ENCODE data around the gene CUX1. TPM values are rescaled to one million over a fixed set of nuclear protein-coding genes. Genes with fewer than 3 reads are reported as not detected.

Gene CUX1
- total RNA-seq, 1 donor from 2014 or later: 97.4 TPM

GRCh38 chr7:101952355-101953247 is 135.2 kb downstream of the CUX1 start:
- intact Hi-C loops (cut with DNase I): no loop called here

GRCh38 chr7:101953248-101953819 is 135.9 kb downstream of the CUX1 start:
- DNase-seq: peak; percentile 53
- ATAC-seq (ENCODE audit: poor library complexity): peak; percentile 58
- intact Hi-C loops (cut with DNase I): no loop called here

More at GRCh38 chr7:101952355-101953247, 135.2 kb downstream of the CUX1 start:
- DNase-seq (peak; percentile 26), ATAC-seq (ENCODE audit: poor library complexity) (no peak)

- ATAC-seq (ENCODE audit: poor library complexity) (no peak), DNase-seq (no peak)
- intact Hi-C loops (cut with DNase I): no loop called here
Observed at GRCh38 chr7:101954499-101954898, 137.1 kb downstream of the CUX1 start.

GRCh38 chr7:101956130-101956529 is 138.7 kb downstream of the CUX1 start:
- DNase-seq (peak; percentile 49), ATAC-seq (ENCODE audit: poor library complexity) (peak; percentile 77)
- intact Hi-C loops (cut with DNase I): no loop called here

GRCh38 chr7:101957744-101958525 is 140.5 kb downstream of the CUX1 start:
- ATAC-seq (ENCODE audit: poor library complexity): no peak
- intact Hi-C loops (cut with DNase I): no loop called here
- DNase-seq: peak; percentile 17

- DNase-seq (no peak), ATAC-seq (ENCODE audit: poor library complexity) (no peak)
- intact Hi-C loops (cut with DNase I): no loop called here
Observed at GRCh38 chr7:101959342-101959741, 141.9 kb downstream of the CUX1 start.

- ATAC-seq (ENCODE audit: poor library complexity) (no peak), DNase-seq (no peak)
Observed at GRCh38 chr7:101959829-101960228, 142.4 kb downstream of the CUX1 start.

GRCh38 chr7:101960323-101960722 is 142.9 kb downstream of the CUX1 start:
- DNase-seq (no peak), ATAC-seq (ENCODE audit: poor library complexity) (no peak)
- intact Hi-C loops (cut with DNase I): no loop called here

More at GRCh38 chr7:101959829-101960228, 142.4 kb downstream of the CUX1 start:
- intact Hi-C loops (cut with DNase I): no loop called here

- intact Hi-C loops (cut with DNase I): no loop called here
- ATAC-seq (ENCODE audit: poor library complexity) (no peak), DNase-seq (no peak)
Observed at GRCh38 chr7:101960985-101961708, 143.7 kb downstream of the CUX1 start.

GRCh38 chr7:101961811-101962210 is 144.4 kb downstream of the CUX1 start:
- ATAC-seq (ENCODE audit: poor library complexity): peak; percentile 26
- no peak for DNase-seq
- intact Hi-C loops (cut with DNase I): no loop called here

GRCh38 chr7:101963693-101964092 is 146.3 kb downstream of the CUX1 start:
- intact Hi-C loops (cut with DNase I): no loop called here
- DNase-seq (no peak), ATAC-seq (ENCODE audit: poor library complexity) (no peak)

GRCh38 chr7:101964680-101965452 is 147.4 kb downstream of the CUX1 start:
- no peak for DNase-seq
- intact Hi-C loops (cut with DNase I): no loop called here
- no peak for ATAC-seq (ENCODE audit: poor library complexity)

GRCh38 chr7:101968720-101969466 is 151.5 kb downstream of the CUX1 start:
- intact Hi-C loops (cut with DNase I): no loop called here
- ATAC-seq (ENCODE audit: poor library complexity) (peak; percentile 24), DNase-seq (no peak)

GRCh38 chr7:101969997-101970585 is 152.7 kb downstream of the CUX1 start:
- ATAC-seq (ENCODE audit: poor library complexity): no peak
- no peak for DNase-seq
- intact Hi-C loops (cut with DNase I): no loop called here

- ATAC-seq (ENCODE audit: poor library complexity): no peak
- intact Hi-C loops (cut with DNase I): no loop called here
- no peak for DNase-seq
Observed at GRCh38 chr7:101970801-101971200, 153.4 kb downstream of the CUX1 start.

- ATAC-seq (ENCODE audit: poor library complexity): no peak
- no peak for DNase-seq
Observed at GRCh38 chr7:101971457-101971856, 154.0 kb downstream of the CUX1 start.

GRCh38 chr7:101972627-101973026 is 155.2 kb downstream of the CUX1 start:
- peak; percentile 37 for ATAC-seq (ENCODE audit: poor library complexity)
- no peak for DNase-seq
- intact Hi-C loops (cut with DNase I): no loop called here

More at GRCh38 chr7:101971457-101971856, 154.0 kb downstream of the CUX1 start:
- intact Hi-C loops (cut with DNase I): no loop called here
